T-helper 17 cell (primary cell): ENCODE results near the gene ANKRD33B. TPM values are rescaled to one million over a fixed set of nuclear protein-coding genes. Genes with fewer than 3 reads are reported as not detected.
"Not testable (repeated sequence)": the region's sequence is repeated elsewhere in the genome, so short reads cannot be mapped to it uniquely, and the experiment has no call there.

Source experiments
- ATAC-seq: fragments of 150-1000 bp; cut with Tn5 transposase; 2 replicates; pipeline ENCODE4 v1.10.0; 2021; ENCODE audit warnings: mild to moderate bottlenecking, moderate library complexity
- DNase-seq, 3 donors: peaks; one replicate each; pipeline versions ENCODE4 v3.0.0 to v3.0.0-alpha.2; 2020 to 2021
- H3K9me3 ChIP-seq: one replicate; pipeline ENCODE4 v1.7.0; 2013; ENCODE audit warnings: low read length, mild to moderate bottlenecking; ENCODE audit not compliant: control insufficient read depth, poor library complexity, severe bottlenecking
- H3K27ac Mint-ChIP-seq: one replicate; pipeline ENCODE4 v1.8.0; 2022; ENCODE audit warnings: mild to moderate bottlenecking, moderate library complexity, mixed read lengths
- H3K27me3 Mint-ChIP-seq: one replicate; pipeline ENCODE4 v1.8.0; 2022; ENCODE audit warnings: mixed read lengths
- H3K36me3 Mint-ChIP-seq: one replicate; pipeline ENCODE4 v1.8.0; 2022; ENCODE audit warnings: low read depth, mixed read lengths
- H3K4me1 Mint-ChIP-seq: one replicate; pipeline ENCODE4 v1.8.0; 2022; ENCODE audit warnings: mild to moderate bottlenecking, mixed read lengths
- H3K4me3 Mint-ChIP-seq: one replicate; pipeline ENCODE4 v1.8.0; 2022; ENCODE audit warnings: mild to moderate bottlenecking, moderate library complexity, mixed read lengths
- total RNA-seq, 4 donors: library from RNA in 2 of 4; stranded (reverse) in 2 of 4; gene quantifications; one replicate each; pipeline ENCODE4 v1.2.3 and lab custom pipeline; 2022 to 2026

ANKRD33B gene
- total RNA-seq, 2 donors from 2014 or later: 5.3 to 13.9 TPM

DNA sequence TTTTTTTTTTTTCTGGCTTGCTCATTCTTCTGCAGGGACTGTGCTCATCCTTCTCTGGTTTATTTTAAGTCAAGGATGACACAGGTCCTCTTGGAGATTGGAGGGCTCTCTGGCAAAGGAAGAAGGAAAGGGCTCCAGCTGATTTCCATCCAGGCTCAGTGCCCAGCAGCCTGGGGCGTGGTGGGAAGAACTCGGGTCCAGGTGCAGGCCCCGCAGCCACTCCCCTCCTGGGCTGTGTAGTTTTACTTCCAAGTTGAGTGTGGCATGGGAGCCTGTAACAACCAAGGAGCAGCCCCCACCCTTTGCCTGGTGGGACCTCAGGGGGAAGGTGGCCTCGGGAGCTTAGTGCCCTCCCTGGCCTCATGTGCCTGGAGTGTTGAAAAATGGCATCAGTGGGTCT lies 58.9 kb downstream of the ANKRD33B start:
- DNase-seq (no peak), ATAC-seq (no peak)
- no peak overlapping the region for H3K27ac Mint-ChIP-seq
- H3K36me3 Mint-ChIP-seq: peaks cover 5% of the 10 kb centered on the region
- H3K4me1 Mint-ChIP-seq: peaks cover 18% of the 10 kb centered on the region
- no peaks in the 10 kb centered on the region for H3K27me3 Mint-ChIP-seq
- no peaks in the 10 kb centered on the region for H3K9me3 ChIP-seq
- H3K4me3 Mint-ChIP-seq: no peak overlapping the region

DNA sequence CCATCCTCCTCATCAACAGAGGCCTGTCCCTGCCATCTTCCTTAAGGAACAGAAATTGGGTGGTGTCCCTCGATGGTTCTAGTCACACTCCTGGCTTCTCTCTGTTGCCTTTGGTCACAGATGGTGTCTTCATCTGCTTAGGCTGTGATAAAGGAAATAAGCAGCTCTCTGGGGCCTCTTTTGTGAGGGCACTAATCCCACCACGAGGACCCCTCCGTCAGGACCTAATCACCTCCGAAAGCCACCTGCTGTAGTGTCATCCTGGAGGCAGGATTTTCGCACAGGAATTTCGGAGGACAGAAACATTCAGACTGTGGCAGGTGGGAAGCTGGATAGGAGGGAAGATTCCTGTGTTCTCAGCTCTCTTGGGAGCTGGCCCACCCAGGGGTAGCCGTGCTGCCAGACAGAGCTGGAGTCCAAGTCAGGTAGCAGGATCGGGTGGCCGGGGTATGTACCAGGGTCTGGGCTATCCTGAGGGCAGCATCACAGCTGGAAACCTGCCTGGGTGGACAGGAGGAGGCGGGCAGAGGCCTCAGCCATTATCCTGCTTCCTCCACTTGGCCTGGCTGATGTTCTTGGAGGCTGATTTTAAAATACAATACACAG lies 59.5 kb downstream of the ANKRD33B start:
- Mint-ChIP-seq H3K27me3 (no peaks in the 10 kb centered on the region), H3K36me3 (peaks cover 4% of the 10 kb centered on the region), H3K4me3 (no peak overlapping the region), H3K4me1 (peaks cover 18% of the 10 kb centered on the region), H3K27ac (no peak overlapping the region)
- ATAC-seq (no peak), DNase-seq (no peak)
- no peaks in the 10 kb centered on the region for H3K9me3 ChIP-seq

DNA sequence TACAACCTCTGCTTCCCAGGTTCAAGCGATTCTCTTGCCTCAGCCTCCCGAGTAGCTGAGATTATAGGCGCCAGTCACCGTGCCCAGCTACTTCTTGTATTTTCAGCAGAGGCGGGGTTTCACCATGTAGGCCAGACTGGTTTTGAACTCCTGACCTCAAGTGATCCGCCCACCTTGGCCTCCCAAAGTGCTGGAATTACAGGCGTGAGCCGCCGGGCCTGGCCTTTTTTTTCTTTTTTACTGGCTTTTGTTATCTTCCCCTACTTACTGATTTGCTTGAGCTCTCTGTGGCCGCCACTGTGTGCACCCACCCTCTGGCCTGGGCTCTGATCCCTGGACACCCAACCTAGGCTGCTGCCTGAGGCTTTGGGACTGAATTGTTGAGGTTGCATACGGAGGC lies 60.3 kb downstream of the ANKRD33B start:
- peaks cover 8% of the 10 kb centered on the region for H3K27me3 Mint-ChIP-seq

DNA sequence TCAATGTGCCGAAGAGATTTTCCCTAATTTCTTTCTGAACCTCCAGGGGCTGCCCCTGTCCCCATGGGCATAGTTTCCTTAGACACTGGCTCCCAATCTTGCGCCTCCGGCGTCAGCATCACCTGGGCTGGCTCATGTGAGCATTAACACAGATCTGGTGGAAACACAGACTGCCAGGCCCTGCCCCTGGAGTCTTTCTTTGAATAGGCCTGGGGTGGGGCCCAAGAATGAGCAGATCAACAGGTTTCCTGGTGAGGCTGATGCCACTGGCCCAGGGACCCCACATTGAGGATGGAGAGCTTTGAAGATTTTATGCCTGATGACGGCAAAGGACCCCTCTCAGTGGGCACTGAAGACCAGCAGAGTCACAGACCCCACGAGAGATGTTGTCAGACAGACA lies 60.8 kb downstream of the ANKRD33B start:
- DNase-seq (no peak), ATAC-seq (no peak)
- Mint-ChIP-seq H3K27me3 (peaks cover 12% of the 10 kb centered on the region), H3K4me1 (peaks cover 20% of the 10 kb centered on the region), H3K36me3 (peaks cover 10% of the 10 kb centered on the region), H3K4me3 (no peak overlapping the region), H3K27ac (peak overlapping the region; percentile 62)
- H3K9me3 ChIP-seq: no peaks in the 10 kb centered on the region

More for the DNA sequence above, 60.3 kb downstream of the ANKRD33B start:
- H3K4me3 Mint-ChIP-seq: no peak overlapping the region
- H3K4me1 Mint-ChIP-seq: peaks cover 20% of the 10 kb centered on the region
- no peak for DNase-seq
- H3K36me3 Mint-ChIP-seq: peaks cover 7% of the 10 kb centered on the region
- H3K9me3 ChIP-seq: no peaks in the 10 kb centered on the region
- peak overlapping the region; percentile 62 for H3K27ac Mint-ChIP-seq
- no peak for ATAC-seq

DNA sequence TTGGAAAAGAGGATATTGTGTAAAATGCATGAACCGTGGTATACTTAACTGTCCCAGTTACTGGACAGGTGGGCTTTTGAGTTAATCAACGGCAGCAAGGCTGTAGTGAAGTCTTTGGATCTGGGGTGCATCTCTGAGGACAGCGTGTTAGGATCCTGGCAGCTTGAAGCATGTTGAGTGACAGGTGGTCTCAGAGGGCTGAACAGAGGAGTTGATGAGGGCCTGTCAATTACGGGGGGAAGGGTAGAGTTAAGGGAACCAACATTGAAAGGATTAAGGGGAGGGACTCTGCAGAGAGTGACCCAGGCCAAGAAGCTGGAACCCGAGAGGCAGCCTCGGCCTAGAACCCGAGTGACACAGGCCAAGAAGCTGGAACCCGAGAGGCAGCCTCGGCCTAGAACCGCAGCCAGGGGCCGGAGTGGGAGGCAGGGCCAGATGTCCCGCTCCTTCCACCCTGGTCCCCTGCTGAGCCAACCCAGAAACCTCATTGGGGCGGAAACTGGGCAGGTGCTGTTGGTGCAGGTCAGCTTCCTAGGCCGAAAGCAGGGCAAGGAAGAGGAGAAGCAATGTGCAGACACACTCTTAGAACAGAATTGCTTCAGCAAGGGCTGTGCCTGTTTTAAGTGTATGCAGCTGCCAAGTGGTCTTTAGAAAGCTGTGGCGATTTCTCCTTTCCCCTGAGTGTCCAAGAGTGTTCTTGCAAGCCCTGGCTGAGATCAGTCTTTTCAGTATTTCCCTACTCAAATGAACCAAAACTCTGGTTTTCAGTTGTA lies 62.0 kb downstream of the ANKRD33B start:
- H3K4me1 Mint-ChIP-seq: peaks cover 30% of the 10 kb centered on the region
- DNase-seq: no peak
- ATAC-seq: no peak
- H3K36me3 Mint-ChIP-seq: peaks cover 10% of the 10 kb centered on the region
- peak overlapping the region; percentile 50 for H3K4me3 Mint-ChIP-seq
- H3K9me3 ChIP-seq: no peaks in the 10 kb centered on the region
- H3K27ac Mint-ChIP-seq: no peak overlapping the region
- peaks cover 21% of the 10 kb centered on the region for H3K27me3 Mint-ChIP-seq

DNA sequence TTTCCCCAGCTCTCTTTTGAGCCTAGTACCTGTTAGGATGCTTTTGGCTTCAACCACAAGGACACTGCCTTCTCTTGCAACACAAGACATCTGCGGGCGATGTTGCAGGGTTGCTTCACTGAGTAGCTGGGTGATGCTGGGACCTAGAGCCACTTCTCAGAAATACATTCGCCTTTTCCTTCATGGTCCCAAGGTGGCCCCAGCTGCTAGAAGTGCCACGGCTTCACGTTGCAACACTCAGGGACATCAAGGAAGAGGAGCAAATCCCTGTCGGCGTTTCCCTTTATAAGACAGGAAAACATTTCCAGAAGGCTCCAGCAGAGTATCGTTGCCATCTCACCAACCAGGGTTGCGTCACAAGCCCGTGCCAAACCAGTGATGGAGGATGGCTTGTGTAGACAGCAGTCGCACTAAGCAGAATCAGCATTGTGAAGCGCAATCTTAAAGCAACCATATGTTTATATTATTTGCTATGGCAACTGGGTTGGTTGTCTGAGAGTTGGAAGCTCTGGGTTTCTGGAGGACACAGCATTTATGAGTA lies 62.7 kb downstream of the ANKRD33B start:
- Mint-ChIP-seq H3K27me3 (peaks cover 28% of the 10 kb centered on the region), H3K4me1 (peaks cover 36% of the 10 kb centered on the region), H3K36me3 (peaks cover 10% of the 10 kb centered on the region), H3K27ac (no peak overlapping the region), H3K4me3 (no peak overlapping the region)
- no peak for ATAC-seq
- no peaks in the 10 kb centered on the region for H3K9me3 ChIP-seq
- no peak for DNase-seq

DNA sequence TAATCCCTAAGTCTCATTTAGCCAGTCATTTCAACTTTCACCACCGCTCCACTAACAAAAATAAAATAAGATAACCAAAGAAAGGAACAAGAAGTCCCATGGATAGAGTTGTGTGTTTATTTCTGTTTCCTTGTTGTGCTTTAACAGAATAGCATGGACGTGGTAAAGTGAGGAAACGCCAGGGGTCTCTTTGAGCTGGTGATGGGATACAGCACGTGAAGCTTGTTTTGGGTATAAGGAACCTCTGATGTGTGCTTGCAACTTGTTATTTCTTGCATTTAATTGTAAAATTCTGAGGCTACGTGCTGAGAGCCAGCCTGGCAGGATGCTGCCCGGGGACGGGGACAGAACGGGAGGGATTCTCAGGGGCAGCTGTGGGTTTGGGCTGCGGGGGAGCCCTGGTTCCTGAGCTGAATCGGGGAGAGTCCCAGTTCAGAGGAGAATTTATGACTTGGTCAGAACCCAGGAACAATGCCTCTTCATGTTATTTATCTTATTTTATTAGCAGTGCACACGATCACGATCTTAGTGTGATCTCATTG lies 63.4 kb downstream of the ANKRD33B start:
- no peak for DNase-seq
- Mint-ChIP-seq H3K4me1 (peaks cover 36% of the 10 kb centered on the region), H3K4me3 (peak overlapping the region; percentile 95), H3K27me3 (peaks cover 29% of the 10 kb centered on the region), H3K36me3 (peaks cover 10% of the 10 kb centered on the region), H3K27ac (peak overlapping the region; percentile 83)
- peak; percentile 8 for ATAC-seq
- no peaks in the 10 kb centered on the region for H3K9me3 ChIP-seq

DNA sequence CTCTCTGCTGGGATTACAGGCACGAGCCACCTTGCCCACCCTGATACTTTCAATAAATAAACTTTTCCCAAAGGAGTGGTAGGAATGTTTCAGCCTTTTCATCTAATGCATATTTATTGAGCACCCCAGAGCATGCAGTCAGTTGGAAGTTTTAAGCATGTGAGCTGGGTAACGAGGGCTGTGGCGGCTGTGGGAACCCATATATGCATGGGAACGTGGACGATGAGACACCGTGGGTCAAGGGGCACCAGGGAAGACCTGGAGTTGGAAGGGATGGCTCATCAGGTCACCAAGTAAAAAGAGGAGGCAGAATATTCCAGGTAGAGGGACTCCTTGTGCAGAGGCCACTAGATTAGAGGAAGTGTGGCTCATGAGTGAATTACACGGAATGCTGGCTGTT lies 64.7 kb downstream of the ANKRD33B start:
- no peak for ATAC-seq
- Mint-ChIP-seq H3K27me3 (peaks cover 29% of the 10 kb centered on the region), H3K4me3 (peak overlapping the region; percentile 19), H3K36me3 (peaks cover 10% of the 10 kb centered on the region), H3K4me1 (peaks cover 40% of the 10 kb centered on the region), H3K27ac (peak overlapping the region; percentile 83)
- H3K9me3 ChIP-seq: no peaks in the 10 kb centered on the region
- DNase-seq: no peak

DNA sequence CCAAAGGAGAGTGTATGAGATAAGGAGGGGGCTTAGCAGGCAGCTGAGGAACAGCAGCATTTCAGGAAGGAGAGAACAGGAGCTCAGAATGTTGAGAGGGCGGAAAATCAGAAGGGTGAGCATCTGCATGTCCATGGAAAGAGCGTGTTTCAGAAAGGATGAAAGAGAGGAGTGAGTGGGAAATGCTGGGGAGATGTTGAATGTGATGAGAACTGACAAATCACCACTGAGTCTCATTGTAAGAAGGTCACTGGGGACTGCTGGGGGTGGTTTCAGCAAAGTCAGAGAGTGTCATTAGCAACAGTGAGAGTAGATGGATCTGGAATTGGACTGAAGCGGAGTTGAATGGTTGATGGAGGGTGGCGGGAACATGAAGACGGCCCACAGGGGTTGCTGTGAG lies 65.8 kb downstream of the ANKRD33B start:
- no peak for DNase-seq
- Mint-ChIP-seq H3K4me3 (no peak overlapping the region), H3K27me3 (peaks cover 29% of the 10 kb centered on the region), H3K27ac (no peak overlapping the region), H3K4me1 (peaks cover 46% of the 10 kb centered on the region), H3K36me3 (peaks cover 10% of the 10 kb centered on the region)
- no peak for ATAC-seq
- no peaks in the 10 kb centered on the region for H3K9me3 ChIP-seq

DNA sequence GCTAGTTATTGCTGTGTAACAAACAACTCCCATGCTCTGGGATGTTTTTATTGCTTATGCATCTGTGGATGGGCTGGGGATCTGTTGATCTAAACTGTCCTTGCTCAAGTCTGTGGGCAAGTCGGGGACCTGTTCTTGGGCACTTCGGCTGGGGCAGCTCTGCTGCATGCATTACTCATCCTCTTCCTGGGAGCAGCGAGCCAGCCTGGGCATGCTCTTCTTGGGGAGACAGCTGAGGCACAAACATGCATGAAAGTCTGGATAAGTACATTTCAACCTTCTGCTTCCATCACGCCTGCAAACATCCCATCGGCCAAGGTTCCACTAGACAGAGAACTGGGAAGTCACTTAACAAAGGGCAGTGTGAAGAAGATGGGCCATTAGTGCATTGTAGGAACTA lies 66.3 kb downstream of the ANKRD33B start:
- Mint-ChIP-seq H3K27ac (no peak overlapping the region), H3K4me3 (no peak overlapping the region), H3K36me3 (peaks cover 10% of the 10 kb centered on the region), H3K4me1 (peaks cover 50% of the 10 kb centered on the region), H3K27me3 (peaks cover 29% of the 10 kb centered on the region)
- no peaks in the 10 kb centered on the region for H3K9me3 ChIP-seq
- DNase-seq (no peak), ATAC-seq (no peak)

DNA sequence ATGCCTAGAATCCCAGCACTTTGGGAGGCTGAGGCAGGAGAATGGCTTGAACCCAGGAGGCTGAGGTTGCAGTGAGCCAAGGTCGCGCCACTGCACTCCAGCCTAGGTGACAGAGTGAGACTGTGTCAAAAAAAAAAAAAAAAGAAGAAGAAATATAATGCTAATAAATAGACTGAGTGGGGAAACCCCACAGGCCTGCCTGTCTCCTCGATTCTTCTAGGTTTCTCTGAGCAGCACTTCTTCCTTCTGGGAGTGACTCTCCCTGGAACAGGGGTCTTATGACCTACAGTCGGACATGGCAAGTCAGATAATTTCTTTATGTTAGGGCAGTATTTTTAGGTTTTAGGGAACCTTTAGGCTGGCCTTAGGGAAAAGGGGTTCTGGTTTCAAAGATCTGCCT lies 66.9 kb downstream of the ANKRD33B start:
- H3K27ac Mint-ChIP-seq: peak overlapping the region; percentile 70
- DNase-seq, ATAC-seq, H3K36me3 Mint-ChIP-seq, H3K9me3 ChIP-seq: not testable (repeated sequence)
- peaks cover 29% of the 10 kb centered on the region for H3K27me3 Mint-ChIP-seq
- peaks cover 55% of the 10 kb centered on the region for H3K4me1 Mint-ChIP-seq
- peak overlapping the region; percentile 79 for H3K4me3 Mint-ChIP-seq

DNA sequence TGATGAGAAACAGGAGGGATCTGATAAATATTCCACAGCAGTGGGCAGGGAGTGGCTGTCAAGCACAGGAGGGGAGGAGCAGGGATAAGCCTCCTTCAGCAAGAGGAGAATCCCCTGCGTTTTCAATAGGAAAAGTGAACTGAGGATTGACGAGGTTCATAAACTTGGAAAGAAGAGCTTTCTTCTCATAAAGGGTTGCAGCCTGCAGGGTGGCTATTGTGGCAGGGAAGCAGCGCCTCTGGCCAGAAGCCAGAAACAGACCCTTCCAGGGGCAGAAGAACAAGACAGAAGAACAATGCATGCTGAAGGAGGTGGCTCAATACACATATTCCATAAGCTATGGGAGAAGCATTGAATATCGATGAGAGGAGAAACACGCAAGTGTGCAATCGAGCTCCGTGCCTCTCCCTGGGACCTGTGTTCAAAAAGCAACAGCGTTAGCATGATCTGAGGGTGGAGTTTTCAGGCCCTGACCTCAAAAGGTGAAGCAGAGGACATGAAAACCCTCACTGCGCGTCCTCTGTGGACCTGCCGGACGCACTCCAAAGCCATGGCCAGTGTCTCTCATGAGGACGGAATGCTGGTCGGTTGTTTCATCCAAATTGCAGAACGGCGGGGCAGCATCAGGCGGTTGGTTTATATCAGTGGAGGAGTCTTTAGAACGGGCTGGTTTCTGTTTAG lies 67.6 kb downstream of the ANKRD33B start:
- Mint-ChIP-seq H3K4me3 (peak overlapping the region; percentile 79), H3K27me3 (peaks cover 29% of the 10 kb centered on the region), H3K4me1 (peaks cover 57% of the 10 kb centered on the region), H3K36me3 (peaks cover 10% of the 10 kb centered on the region), H3K27ac (peak overlapping the region; percentile 70)
- DNase-seq: no peak
- no peaks in the 10 kb centered on the region for H3K9me3 ChIP-seq
- ATAC-seq: no peak
